ENCODE data around the gene FCRL5.
A peak's percentile ranks its signal among the peaks of the same experiment; 100 is the strongest.

Gene FCRL5

DNA sequence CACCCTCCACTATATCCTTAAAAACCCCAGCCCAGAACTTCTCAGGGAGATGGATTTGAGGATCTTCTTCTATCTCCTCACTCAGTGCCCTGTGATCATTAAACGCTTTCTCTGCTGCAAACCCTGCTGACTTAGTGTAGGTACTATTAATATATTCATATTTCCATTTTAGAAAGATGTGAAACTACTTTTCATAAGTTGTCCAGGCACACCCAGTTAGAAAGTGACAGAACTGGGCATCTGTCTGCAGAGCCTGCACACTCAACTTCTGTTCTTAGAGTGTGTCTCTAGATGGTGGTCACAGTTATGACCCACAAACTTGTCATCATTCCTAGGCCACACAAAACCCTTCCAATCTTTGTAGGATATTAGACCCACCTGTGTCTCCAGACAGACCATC, 55.0 kb downstream of the FCRL5 start:
- Histone ChIP-seq H4K8ac (ENCODE audit: low read depth, low read length) (no peak overlapping the region), H2BK12ac (ENCODE audit: low read length) (no peak overlapping the region), H2AFZ (ENCODE audit: low read length) (no peak overlapping the region), H3K4me2 (ENCODE audit: insufficient read depth, low read length, poor library complexity, severe bottlenecking) (no peak overlapping the region), H3K9ac (ENCODE audit: low read depth, low read length, poor library complexity) (no peak overlapping the region), H3K9me3 (replicated peaks in 1 of 2; ENCODE audit: control insufficient read depth in 2 of 2, insufficient read depth in 1 of 2, low read depth in 1 of 2, low read length in 2 of 2) (peaks cover 0 to 3% of the 10 kb centered on the region in 2 donors), H2BK5ac (ENCODE audit: low read length) (no peak overlapping the region), H2BK120ac (ENCODE audit: low read depth, low read length) (no peak overlapping the region), H4K91ac (ENCODE audit: low read depth, low read length, poor library complexity) (no peak overlapping the region), H3K79me1 (ENCODE audit: low read depth, low read length) (no peaks in the 10 kb centered on the region), H3K36me3 (replicated peaks in 1 of 2; ENCODE audit: control insufficient read depth in 2 of 2, insufficient read depth in 2 of 2, low read length in 2 of 2) (no peaks in the 10 kb centered on the region), H3K14ac (ENCODE audit: low read length) (no peak overlapping the region), H3K4ac (ENCODE audit: low read length) (no peak overlapping the region), H3K27me3 (ENCODE audit: control insufficient read depth in 3 of 3, insufficient read depth in 3 of 3, low read depth in 1 of 3, low read length in 3 of 3) (no peaks in the 10 kb centered on the region), H2AK5ac (ENCODE audit: low read depth, low read length) (no peak overlapping the region), H2BK15ac (ENCODE audit: low read length) (no peak overlapping the region), H3K4me1 (ENCODE audit: control insufficient read depth in 2 of 2, insufficient read depth in 1 of 2, low read depth in 1 of 2, low read length in 2 of 2) (no peaks in the 10 kb centered on the region), H3K27ac (replicated peaks; ENCODE audit: low read length) (no peak overlapping the region), H3K18ac (ENCODE audit: low read length) (no peak overlapping the region), H3K4me3 (ENCODE audit: low read length in 2 of 2) (no peak overlapping the region), H3K23ac (ENCODE audit: low read depth, low read length, poor library complexity) (no peak overlapping the region)
- WGBS, 2 donors (ENCODE audit: extremely low coverage in 2 of 2, insufficient read length in 2 of 2, insufficient replicate concordance in 1 of 2), result no CpG with 5 or more reads among the region's 1 CpG
- DNase-seq (ENCODE audit: low spot score), result no peak

DNA sequence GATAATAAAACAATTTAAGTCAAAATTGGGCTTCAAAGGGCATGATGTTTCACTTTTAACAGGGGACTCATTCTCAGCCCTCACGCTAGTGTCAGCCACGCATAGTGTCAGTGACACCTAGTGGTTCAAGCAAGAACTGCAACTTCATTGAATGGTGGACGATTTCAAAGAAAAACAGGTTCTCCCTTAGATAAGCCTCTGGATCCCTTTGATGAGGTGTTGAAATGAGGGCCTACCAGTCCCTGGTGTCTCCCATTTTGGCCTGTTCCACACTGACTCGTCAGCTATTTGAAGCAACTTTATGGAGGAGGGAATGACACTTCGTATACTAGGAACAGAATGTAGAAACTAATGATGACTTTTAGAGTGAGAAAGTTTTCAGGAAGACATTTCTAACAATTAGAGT, 56.2 kb downstream of the FCRL5 start:
- H3K9me3 ChIP-seq (replicated peaks in 1 of 2; ENCODE audit: control insufficient read depth in 2 of 2, insufficient read depth in 1 of 2, low read depth in 1 of 2, low read length in 2 of 2), result peaks cover 0 to 3% of the 10 kb centered on the region in 2 donors
- no peaks in the 10 kb centered on the region for H3K4me1 ChIP-seq (ENCODE audit: control insufficient read depth in 2 of 2, insufficient read depth in 1 of 2, low read depth in 1 of 2, low read length in 2 of 2)
- H2AFZ ChIP-seq (ENCODE audit: low read length), result no peak overlapping the region
- no peak overlapping the region for H3K18ac ChIP-seq (ENCODE audit: low read length)
- no peaks in the 10 kb centered on the region for H3K79me1 ChIP-seq (ENCODE audit: low read depth, low read length)
- no peak overlapping the region for H2BK12ac ChIP-seq (ENCODE audit: low read length)
- H3K27me3 ChIP-seq (ENCODE audit: control insufficient read depth in 3 of 3, insufficient read depth in 3 of 3, low read depth in 1 of 3, low read length in 3 of 3), result no peaks in the 10 kb centered on the region
- H3K27ac ChIP-seq (replicated peaks; ENCODE audit: low read length), result no peak overlapping the region
- no peak overlapping the region for H3K23ac ChIP-seq (ENCODE audit: low read depth, low read length, poor library complexity)
- DNase-seq (ENCODE audit: low spot score), result peak; percentile 54
- no peak overlapping the region for H3K4me2 ChIP-seq (ENCODE audit: insufficient read depth, low read length, poor library complexity, severe bottlenecking)
- no peak overlapping the region for H3K4ac ChIP-seq (ENCODE audit: low read length)
- no CpG with 5 or more reads among the region's 5 CpGs for WGBS, 2 donors (ENCODE audit: extremely low coverage in 2 of 2, insufficient read length in 2 of 2, insufficient replicate concordance in 1 of 2)
- H4K91ac ChIP-seq (ENCODE audit: low read depth, low read length, poor library complexity), result no peak overlapping the region
- no peak overlapping the region for H2AK5ac ChIP-seq (ENCODE audit: low read depth, low read length)
- H2BK5ac ChIP-seq (ENCODE audit: low read length), result no peak overlapping the region
- H3K4me3 ChIP-seq (ENCODE audit: low read length in 2 of 2), result no peak overlapping the region
- H2BK120ac ChIP-seq (ENCODE audit: low read depth, low read length), result no peak overlapping the region
- no peak overlapping the region for H3K14ac ChIP-seq (ENCODE audit: low read length)
- H3K36me3 ChIP-seq (replicated peaks in 1 of 2; ENCODE audit: control insufficient read depth in 2 of 2, insufficient read depth in 2 of 2, low read length in 2 of 2), result no peaks in the 10 kb centered on the region
- H4K8ac ChIP-seq (ENCODE audit: low read depth, low read length), result no peak overlapping the region
- H3K9ac ChIP-seq (ENCODE audit: low read depth, low read length, poor library complexity), result no peak overlapping the region
- no peak overlapping the region for H2BK15ac ChIP-seq (ENCODE audit: low read length)

- H3K9ac ChIP-seq (ENCODE audit: low read depth, low read length, poor library complexity), result no peak overlapping the region
- peak overlapping the region; percentile 34 for H3K23ac ChIP-seq (ENCODE audit: low read depth, low read length, poor library complexity)
- H2BK5ac ChIP-seq (ENCODE audit: low read length), result no peak overlapping the region
- no peak overlapping the region for H3K14ac ChIP-seq (ENCODE audit: low read length)
- no peak for DNase-seq (ENCODE audit: low spot score)
- no peak overlapping the region for H3K4me2 ChIP-seq (ENCODE audit: insufficient read depth, low read length, poor library complexity, severe bottlenecking)
- peaks cover 0 to 3% of the 10 kb centered on the region in 2 donors for H3K9me3 ChIP-seq (replicated peaks in 1 of 2; ENCODE audit: control insufficient read depth in 2 of 2, insufficient read depth in 1 of 2, low read depth in 1 of 2, low read length in 2 of 2)
- no peak overlapping the region for H4K91ac ChIP-seq (ENCODE audit: low read depth, low read length, poor library complexity)
- no peak overlapping the region for H2BK12ac ChIP-seq (ENCODE audit: low read length)
- no peaks in the 10 kb centered on the region for H3K36me3 ChIP-seq (replicated peaks in 1 of 2; ENCODE audit: control insufficient read depth in 2 of 2, insufficient read depth in 2 of 2, low read length in 2 of 2)
- no peak overlapping the region for H3K27ac ChIP-seq (replicated peaks; ENCODE audit: low read length)
- no peaks in the 10 kb centered on the region for H3K27me3 ChIP-seq (ENCODE audit: control insufficient read depth in 3 of 3, insufficient read depth in 3 of 3, low read depth in 1 of 3, low read length in 3 of 3)
- peak overlapping the region; percentile 35 for H3K18ac ChIP-seq (ENCODE audit: low read length)
- peak overlapping the region; percentile 23 for H4K8ac ChIP-seq (ENCODE audit: low read depth, low read length)
- no CpG with 5 or more reads among the region's 3 CpGs for WGBS, 2 donors (ENCODE audit: extremely low coverage in 2 of 2, insufficient read length in 2 of 2, insufficient replicate concordance in 1 of 2)
- no peak overlapping the region for H3K4ac ChIP-seq (ENCODE audit: low read length)
- no peak overlapping the region for H2BK15ac ChIP-seq (ENCODE audit: low read length)
- H3K4me1 ChIP-seq (ENCODE audit: control insufficient read depth in 2 of 2, insufficient read depth in 1 of 2, low read depth in 1 of 2, low read length in 2 of 2), result no peaks in the 10 kb centered on the region
- no peak overlapping the region for H2BK120ac ChIP-seq (ENCODE audit: low read depth, low read length)
- H3K4me3 ChIP-seq (ENCODE audit: low read length in 2 of 2), result no peak overlapping the region
- no peak overlapping the region for H2AFZ ChIP-seq (ENCODE audit: low read length)
- no peak overlapping the region for H2AK5ac ChIP-seq (ENCODE audit: low read depth, low read length)
- no peaks in the 10 kb centered on the region for H3K79me1 ChIP-seq (ENCODE audit: low read depth, low read length)
Measured at GRCh38 chr1:157495285-157495684, 57.0 kb downstream of the FCRL5 start.

- H3K23ac ChIP-seq (ENCODE audit: low read depth, low read length, poor library complexity), result no peak overlapping the region
- H3K4me1 ChIP-seq (ENCODE audit: control insufficient read depth in 2 of 2, insufficient read depth in 1 of 2, low read depth in 1 of 2, low read length in 2 of 2), result no peaks in the 10 kb centered on the region
- DNase-seq (ENCODE audit: low spot score), result no peak
- no peak overlapping the region for H3K27ac ChIP-seq (replicated peaks; ENCODE audit: low read length)
- H3K18ac ChIP-seq (ENCODE audit: low read length), result no peak overlapping the region
- no peak overlapping the region for H2BK12ac ChIP-seq (ENCODE audit: low read length)
- no peak overlapping the region for H2BK15ac ChIP-seq (ENCODE audit: low read length)
- H3K27me3 ChIP-seq (ENCODE audit: control insufficient read depth in 3 of 3, insufficient read depth in 3 of 3, low read depth in 1 of 3, low read length in 3 of 3), result no peaks in the 10 kb centered on the region
- no peak overlapping the region for H2BK5ac ChIP-seq (ENCODE audit: low read length)
- no peak overlapping the region for H3K4me2 ChIP-seq (ENCODE audit: insufficient read depth, low read length, poor library complexity, severe bottlenecking)
- H2AFZ ChIP-seq (ENCODE audit: low read length), result no peak overlapping the region
- no peak overlapping the region for H4K8ac ChIP-seq (ENCODE audit: low read depth, low read length)
- no peak overlapping the region for H3K14ac ChIP-seq (ENCODE audit: low read length)
- no peaks in the 10 kb centered on the region for H3K36me3 ChIP-seq (replicated peaks in 1 of 2; ENCODE audit: control insufficient read depth in 2 of 2, insufficient read depth in 2 of 2, low read length in 2 of 2)
- no peak overlapping the region for H3K9ac ChIP-seq (ENCODE audit: low read depth, low read length, poor library complexity)
- H4K91ac ChIP-seq (ENCODE audit: low read depth, low read length, poor library complexity), result no peak overlapping the region
- H3K4me3 ChIP-seq (ENCODE audit: low read length in 2 of 2), result no peak overlapping the region
- no peaks in the 10 kb centered on the region for H3K79me1 ChIP-seq (ENCODE audit: low read depth, low read length)
- no peak overlapping the region for H3K4ac ChIP-seq (ENCODE audit: low read length)
- no peak overlapping the region for H2BK120ac ChIP-seq (ENCODE audit: low read depth, low read length)
- H3K9me3 ChIP-seq (replicated peaks in 1 of 2; ENCODE audit: control insufficient read depth in 2 of 2, insufficient read depth in 1 of 2, low read depth in 1 of 2, low read length in 2 of 2), result no peaks in the 10 kb centered on the region
- WGBS, 2 donors (ENCODE audit: extremely low coverage in 2 of 2, insufficient read length in 2 of 2, insufficient replicate concordance in 1 of 2), result no CpG with 5 or more reads among the region's 4 CpGs
- no peak overlapping the region for H2AK5ac ChIP-seq (ENCODE audit: low read depth, low read length)
Measured at GRCh38 chr1:157494093-157494492, 58.2 kb downstream of the FCRL5 start.

Measured in neuronal stem cell (in vitro differentiated cells).